Stimulated activated CD8-positive, alpha-beta memory T cell treated with anti-CD3 and anti-CD28 coated beads, Interleukin-4, amount 100 ng/mL, for 1 hour (primary cell): ENCODE results near the gene SATB2.

Source experiments
- DNase-seq, 2 donors: peaks; one replicate each; pipeline ENCODE4 v3.0.0-alpha.2; 2020; ENCODE audit warnings: low read depth in 2 of 2, low spot score in 1 of 2

SATB2 gene

DNA sequence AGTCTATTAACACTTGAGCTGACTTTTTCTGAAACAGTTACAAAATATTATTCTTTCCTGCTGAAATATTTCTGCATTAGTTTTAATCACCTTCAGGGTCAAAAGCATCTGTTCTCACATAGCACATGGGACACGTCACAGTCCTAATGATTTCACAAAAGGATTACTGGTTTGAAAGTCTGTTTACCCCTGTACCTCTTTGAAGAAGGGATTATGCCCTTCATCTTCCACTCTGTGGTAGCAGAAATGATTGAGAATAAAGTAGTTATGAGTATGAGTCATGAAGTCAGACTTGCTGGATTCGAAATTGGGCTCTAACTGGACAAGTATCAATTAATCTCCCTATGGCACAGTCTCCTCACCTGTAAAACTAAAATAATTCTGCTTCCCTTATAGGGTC is 121.2 kb downstream of the SATB2 start:
- DNase-seq, result no peak

- no peak for DNase-seq
These were observed 122.2 kb downstream of the SATB2 start for GRCh38 chr2:199335502-199335901.

DNA sequence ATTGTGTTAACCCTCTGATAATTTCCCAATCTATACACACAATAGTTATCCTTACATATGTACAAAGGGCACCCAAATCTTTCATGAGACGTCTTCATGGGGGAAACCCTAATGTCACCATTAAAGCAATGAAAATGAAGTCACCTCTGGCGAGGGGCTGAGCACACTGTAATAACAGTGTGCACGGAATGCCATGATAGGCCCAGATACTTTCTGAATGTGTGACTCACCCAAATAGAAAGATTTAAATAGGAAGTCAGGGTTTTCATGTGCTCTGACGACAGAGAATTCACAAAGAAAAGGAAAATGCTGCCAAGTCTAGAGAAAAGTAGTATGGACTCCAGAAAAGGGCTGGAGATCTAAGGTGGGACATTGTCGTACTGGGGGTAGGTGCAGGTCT is 128.3 kb downstream of the SATB2 start:
- DNase-seq, result no peak

DNA sequence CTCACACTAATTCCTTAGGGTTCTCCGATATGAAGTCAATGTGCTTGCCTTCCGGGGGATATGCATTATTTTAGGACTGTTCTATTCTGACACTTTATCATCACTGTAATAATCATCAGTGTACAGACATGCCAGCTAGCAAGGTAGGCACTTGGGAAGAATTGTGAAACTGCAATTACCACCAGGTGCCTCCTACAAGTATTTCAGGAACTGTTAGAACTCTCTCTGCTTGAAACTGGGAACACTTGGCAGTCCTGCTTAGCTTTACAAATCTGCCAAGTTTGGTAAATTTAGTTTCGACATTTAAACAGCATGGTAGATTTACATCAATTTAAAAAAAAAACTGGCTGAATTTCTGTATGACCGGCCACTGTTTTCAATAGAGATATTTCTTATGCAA is 128.7 kb downstream of the SATB2 start:
- DNase-seq, result no peak

DNA sequence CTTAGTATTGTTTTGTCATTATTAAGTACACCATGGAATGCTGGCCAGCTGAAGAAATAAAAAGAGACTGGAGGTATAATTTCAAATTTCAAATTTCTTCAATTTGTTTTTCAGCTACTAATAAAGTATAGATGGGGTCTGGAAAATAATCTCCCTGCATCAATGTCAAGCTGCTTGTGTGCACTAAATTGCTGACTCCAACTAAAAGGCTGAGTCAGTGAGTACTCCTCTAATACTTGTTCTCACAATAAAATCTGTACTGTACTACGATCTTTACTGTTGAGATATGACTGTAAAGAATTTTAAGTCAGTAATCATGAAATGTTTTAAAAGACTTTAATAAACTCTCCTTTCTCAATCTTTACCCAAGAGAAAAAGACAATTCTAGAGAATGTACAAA is 131.9 kb downstream of the SATB2 start:
- no peak for DNase-seq

GRCh38 chr2:199322151-199322550 is 135.6 kb downstream of the SATB2 start:
- DNase-seq, result no peak

DNA sequence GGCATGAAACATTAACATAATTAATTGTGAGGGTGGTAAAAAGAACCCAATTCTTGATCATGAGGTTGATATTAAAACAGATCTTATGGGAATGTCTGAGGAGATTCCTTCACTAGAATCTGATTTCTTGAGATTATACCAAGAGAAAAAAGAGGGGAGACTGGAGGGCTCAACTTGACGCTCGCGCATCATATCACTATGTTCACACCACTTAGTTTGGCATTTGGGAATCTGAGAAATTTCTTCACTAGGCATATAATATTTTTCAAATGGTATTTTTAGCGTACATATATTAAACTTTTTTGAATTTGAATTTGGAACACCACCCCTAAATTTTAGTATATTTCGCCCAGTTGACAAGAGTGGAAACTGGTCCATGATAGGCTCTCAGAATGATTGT is 140.1 kb downstream of the SATB2 start:
- no peak for DNase-seq

DNA sequence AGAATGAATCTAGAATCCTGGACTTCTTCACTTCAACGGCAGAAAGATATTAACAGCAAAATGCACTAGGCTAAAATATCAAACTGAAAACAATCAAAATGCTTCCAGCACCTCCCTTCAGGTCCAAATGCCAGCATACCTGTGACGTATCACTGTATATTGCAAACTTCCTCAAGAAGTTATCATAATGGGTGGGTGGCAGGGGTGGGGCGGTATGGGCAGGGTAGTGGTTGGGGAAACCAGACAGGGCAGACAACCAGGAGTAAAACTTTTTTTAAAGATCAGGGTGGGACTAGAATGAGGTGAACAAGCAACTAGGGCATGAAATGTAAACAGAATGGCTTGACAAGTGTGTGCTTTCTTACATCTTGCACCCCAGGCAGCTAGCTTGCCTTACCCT is 140.9 kb downstream of the SATB2 start:
- no peak for DNase-seq

GRCh38 chr2:199315299-199316179 is 142.2 kb downstream of the SATB2 start:
- no peak for DNase-seq

- DNase-seq, result no peak
These were observed 144.8 kb downstream of the SATB2 start for GRCh38 chr2:199312931-199313330.

DNA sequence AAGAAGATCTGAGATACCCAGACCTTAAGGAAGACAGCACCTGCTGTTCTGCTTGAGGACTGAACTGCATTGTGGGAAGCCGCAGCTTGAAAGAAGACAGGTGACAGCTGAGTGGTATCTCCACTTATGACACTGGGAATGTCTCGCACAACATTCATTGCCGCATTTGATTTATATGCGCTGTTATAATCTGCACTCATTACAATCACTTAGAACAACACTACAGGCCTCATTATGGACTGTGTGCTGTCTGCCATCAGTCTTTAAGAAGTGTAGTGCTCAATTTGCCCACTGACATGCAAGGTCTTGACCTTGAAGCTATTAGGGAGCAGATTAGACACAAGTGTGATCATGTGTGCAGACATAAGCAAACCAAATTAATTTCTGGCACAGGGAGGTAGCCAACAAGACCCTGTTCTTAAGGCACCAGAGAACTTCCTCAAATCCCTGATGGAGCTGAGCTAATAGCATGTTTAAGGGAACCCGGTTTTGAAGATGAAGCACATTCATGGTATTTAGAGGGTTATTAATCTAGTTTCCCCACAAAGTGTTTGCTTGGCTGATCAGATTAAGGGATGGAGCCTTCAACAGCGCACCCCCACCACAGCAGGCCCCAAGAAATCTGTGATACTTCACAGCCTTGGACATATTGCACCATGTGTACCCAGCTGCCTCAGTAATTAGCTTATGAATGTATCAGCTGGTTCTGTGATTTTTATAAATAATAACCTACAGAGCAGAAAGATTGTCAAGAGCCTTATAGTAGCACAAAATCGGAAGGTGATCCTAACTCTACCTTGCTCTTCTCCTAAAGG is 146.8 kb downstream of the SATB2 start:
- no peak for DNase-seq

DNA sequence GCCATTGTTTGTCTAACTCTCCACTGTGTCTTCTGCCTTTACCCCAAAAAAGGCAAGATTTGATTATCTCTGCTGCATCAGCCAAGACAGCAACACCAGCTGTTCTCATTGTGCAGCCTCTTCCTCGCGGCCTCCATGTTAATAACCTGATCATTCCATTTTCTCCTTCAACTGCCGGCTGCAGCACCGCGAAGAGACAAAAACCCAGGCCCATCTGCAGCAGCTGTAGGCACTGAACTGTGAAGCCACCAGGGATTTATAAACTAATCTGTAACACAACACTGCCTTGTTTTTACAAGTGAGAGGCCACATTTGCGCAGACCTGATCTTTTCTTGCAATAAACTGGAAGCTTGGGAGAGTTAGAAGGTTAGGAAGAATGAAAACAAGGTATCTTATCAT is 147.8 kb downstream of the SATB2 start:
- DNase-seq, result no peak

GRCh38 chr2:199309411-199309810 is 148.3 kb downstream of the SATB2 start:
- DNase-seq, result no peak

GRCh38 chr2:199308567-199308966 is 149.2 kb downstream of the SATB2 start:
- no peak for DNase-seq

GRCh38 chr2:199307461-199307860 is 150.3 kb downstream of the SATB2 start:
- DNase-seq, result no peak

GRCh38 chr2:199306116-199306515 is 151.6 kb downstream of the SATB2 start:
- no peak for DNase-seq

- DNase-seq, result no peak
These were observed 154.0 kb downstream of the SATB2 start for GRCh38 chr2:199303728-199304177.

GRCh38 chr2:199302851-199303250 is 154.9 kb downstream of the SATB2 start:
- no peak for DNase-seq

GRCh38 chr2:199288424-199288823 is 169.3 kb downstream of the SATB2 start:
- no peak for DNase-seq

DNA sequence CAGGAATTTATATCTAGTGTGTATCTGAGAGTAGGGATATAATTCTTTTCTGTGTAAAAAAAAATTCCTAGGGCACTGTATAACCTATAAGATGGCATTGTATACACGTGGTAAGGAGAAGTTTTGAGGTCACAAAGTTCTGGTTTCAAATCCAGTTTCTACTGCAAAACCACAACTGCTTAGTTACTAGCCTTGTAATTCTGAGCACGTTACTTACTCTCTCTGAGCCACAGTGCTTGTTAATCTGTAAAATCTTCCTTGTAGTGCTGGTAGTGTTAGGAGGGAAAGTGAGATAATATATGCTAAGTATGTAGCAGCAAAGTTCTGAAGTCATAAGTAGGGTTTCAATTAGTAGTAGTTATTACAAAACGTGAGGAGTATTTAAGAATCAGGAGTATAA is 175.4 kb downstream of the SATB2 start:
- no peak for DNase-seq

- no peak for DNase-seq
These were observed 178.6 kb downstream of the SATB2 start for GRCh38 chr2:199279146-199279545.

- DNase-seq, result no peak
These were observed 179.6 kb downstream of the SATB2 start for GRCh38 chr2:199278099-199278498.
